DMS53 treated with DMSO at 0.1 percent for 48 hours (cell line): ENCODE results near the gene STUB1.

Source experiments
- DNase-seq: peaks from one replicate; lab custom pipeline; 2025; ENCODE audit not compliant: unreplicated experiment; lab: John Stamatoyannopoulos, UW

The STUB1 gene

DNA sequence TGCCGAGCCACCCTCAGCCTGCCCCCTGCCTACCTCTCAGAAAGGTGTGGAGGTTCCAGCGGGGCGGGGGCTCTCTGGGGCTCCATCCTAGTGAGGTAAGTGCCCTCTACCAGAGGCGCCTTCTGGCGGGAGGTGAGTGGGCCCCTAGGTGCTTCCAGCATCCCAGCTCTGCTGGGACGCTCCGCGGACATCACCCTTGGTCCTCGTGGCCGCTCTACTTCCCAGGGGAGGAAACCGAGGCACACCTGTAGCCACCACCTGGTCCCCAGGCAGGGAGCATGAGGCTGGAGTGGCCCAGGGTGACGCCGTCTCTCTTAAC is 37.2 kb upstream of the STUB1 start:
- no peak for DNase-seq

DNA sequence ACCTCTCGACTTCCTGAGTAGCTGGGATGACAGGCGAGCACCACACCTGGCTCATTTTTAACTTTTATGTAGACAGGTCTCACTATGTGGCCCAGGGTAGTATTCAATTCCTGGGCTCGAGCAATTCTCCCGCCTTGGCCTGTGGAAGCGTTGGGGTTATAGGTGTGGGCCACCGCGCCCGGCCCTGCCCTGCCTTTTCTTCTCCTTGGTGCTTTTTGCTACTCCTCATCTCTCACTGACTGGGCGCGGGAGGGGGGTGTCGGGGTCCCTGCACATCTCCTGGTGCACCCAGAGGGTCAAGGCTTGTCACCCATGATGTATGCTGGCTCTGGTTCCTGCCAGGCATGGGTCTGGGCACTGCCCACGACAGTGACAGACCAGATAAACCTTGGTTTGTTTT is 35.7 kb upstream of the STUB1 start:
- DNase-seq = no peak

DNA sequence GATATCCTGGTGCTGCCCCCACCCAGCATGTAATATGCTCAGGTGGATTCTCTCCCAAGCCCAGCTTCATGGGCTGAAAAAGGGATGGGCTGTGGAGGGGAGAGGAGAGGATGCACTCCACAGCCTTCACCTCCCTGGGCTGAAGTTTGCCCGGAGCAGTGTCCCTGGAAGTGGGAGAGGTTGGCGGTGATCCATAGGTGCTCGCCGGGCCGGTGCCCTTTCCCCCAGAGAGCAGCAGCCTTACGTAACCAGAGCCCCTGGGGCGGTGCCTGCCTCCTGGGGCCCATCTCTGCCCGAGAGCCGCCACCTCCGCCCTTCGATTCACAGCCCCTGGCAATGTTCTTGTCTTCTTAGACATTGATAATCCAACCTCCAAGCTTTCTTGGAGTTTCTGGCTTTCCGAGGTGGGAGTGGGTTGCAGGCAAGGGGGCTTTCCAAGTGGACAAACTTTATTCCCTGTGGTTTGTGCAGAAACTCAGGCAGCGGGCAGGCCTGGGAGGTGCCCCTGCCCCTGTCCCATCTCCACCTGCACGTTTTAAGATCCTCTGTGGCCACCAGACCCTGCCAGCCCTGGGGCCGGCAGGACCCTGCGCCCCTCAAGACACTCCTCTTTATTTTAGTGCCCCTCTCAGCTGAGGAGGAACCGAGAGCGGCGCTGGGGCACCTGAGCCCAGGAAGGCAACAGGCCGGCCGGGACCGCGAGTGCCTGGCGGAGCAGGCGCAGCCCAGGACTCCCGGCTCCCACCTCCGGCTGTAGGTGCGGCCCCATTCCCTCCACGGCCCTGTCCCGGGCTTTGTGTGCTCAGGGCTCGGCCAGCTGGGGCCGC is 34.1 kb upstream of the STUB1 start:
- DNase-seq = no peak

DNA sequence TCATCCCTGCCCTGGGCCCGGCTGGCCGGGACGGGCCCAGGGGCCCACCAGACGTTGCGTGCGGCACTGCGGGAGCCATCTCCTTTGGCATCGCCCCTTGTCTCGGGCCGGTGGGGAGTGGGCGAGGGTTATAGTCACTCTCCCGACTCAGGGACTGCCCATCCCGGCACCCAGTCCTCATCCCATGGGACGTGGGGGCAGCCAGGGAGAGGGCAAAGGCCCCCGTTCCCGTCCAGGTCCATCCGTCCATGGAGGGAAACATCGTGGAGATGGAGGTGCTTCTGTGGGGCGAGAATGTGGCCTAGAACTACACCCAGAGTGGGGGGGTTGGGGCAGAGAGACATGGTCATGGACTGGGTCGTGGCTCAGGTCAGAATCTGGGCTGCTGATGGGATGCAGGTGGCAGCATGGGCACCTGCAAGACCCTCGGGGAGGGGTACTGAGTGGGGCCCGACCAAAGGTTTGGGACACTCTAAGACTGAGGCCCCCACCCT is 33.5 kb upstream of the STUB1 start:
- no peak for DNase-seq

DNA sequence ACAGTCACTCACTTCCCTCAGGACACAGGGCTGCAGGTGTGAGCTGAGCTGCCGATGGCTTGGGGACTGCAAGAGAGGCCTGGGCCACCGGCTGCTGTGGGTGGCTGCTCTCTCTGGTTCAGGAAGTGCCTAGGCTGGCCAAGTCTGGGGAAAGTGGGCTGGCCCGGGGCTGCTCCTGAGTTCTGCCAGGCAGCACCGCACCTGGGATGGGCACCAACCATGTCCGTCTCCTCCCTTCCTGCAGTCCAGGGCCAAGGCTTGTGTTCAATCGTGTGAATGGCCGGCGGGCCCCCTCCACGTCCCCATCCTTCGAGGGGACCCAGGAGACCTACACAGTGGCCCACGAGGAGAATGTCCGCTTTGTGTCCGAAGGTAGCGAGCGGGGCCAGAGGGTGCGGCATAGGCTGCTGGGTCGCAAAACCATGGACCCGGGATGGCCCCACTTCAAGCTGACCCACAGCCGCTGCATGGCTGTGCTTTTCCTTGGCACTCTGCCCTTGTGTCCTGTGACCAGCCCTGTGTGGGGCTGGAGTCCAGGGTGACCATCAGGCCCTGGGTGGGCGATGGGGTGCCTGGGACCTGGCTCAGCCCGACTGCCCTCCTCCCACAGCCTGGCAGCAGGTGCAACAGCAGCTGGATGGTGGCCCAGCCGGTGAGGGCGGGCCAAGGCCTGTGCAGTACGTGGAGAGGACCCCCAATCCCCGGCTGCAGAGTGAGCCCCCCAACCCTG is 32.9 kb upstream of the STUB1 start:
- no peak for DNase-seq

DNA sequence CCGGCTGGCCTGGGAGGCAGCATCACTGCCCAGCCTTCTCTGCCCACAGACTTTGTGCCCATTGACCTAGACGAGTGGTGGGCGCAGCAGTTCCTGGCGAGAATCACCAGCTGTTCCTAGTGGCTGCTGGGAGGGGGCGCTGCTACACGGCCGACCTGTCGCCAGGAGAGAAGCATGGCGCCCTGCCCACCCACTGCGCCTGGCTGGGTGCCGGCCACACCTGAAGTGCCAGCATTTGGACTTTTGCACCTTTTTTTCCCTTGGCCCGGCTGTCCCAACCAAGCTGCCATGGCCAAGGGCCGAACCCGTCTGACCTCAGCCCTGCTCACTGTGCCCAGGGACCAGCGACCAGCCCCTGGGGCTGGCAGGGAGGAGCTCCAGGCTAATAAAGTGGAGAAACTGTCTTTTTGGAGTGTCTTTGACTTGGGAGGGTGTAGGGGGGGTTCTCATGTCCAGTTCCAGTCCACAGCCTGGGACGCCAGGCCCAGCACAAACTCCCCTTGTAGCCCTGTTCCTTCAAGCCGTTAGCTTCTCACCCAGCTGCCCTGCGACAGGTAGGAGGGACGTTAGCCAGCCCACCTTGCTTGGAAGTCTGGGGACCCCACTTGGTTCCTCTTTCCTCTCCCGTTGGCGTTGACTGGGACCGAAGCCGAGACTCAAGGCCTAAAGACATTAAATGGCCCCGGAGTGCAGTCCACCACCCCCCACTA is 32.0 kb upstream of the STUB1 start:
- no peak for DNase-seq

DNA sequence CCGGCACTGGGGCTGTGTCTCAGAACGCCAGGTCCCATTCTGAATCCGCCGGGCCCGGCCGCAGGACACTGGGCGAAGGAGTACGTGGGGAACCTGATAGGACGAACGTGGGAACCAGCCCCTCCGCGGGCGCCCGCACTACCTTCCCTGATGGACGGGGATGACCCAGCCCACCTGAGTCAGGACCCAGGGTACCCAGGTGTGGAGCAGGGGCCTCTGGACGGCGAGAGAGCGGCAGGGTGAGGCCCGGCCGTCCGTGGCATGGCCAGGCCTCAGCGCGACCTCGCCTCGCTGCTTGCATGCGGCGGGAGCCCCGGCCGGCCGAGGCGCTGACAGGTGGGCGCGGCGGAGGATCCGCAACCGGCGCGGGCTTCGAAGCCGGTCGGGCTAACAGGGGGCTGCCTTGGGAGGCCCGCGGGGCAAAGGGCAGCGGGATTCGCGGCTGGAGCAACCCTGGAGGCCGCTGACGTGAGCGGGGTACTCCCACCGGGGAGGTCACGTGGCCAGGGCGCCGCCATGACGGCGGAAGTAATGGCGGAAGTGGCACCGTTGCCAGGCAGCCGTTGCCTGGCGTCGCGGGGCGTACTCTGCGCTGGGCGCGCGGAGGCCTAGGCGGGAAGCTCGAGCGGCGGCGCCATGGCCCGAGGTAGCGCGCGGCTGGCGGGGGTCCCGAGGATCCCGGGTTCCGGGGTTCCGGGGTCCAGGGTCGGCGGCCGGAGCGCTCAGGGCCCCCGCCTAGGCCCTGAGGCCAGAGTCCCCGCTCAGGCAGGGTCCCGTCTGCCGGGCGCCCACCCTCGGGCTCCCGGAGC is 31.2 kb upstream of the STUB1 start, which contains the start of gene WDR90:
TSS of gene WDR90 (plus strand) at position 585 of the 809 bp plus-strand sequence. CDS start at position 637, 52 bp downstream.
- DNase-seq = peak; percentile 74

DNA sequence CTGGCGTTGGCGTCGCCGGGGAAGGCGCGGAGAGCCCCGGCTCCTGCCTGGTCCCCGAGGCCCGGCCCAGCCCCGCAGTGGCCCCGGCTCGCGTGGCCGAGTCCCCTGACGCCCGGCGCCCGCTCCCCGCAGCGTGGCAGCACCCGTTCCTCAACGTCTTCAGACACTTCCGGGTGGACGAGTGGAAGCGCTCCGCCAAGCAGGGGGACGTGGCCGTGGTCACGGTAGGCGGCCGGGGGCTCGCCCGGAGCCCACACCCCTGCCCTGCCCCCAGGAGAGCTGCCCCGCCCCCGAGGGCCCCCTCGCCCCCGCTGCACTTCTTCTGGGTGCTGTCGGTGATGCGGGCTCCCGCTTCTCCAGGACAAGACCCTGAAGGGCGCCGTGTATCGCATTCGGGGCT is 30.6 kb upstream of the STUB1 start:
- no peak for DNase-seq

DNA sequence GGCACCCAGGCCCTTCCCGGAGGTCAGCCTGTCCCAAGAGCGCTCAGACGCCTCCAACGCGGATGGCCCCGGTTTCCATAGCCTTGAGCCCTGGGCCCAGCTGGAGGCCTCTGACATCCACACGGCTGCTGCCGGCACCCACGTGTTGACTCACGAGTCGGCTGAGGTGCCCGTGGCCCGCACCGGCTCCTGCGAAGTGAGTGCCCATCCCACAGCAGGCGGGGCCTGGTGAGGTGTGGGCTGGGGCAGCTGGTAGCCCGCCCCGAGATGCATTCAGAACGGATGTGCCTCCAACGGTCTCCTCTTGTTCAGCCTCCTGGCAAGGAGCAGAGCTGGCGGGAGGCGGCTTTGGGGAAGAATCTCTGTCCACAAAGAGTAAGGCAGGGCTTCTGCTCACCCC is 28.4 kb upstream of the STUB1 start:
- no peak for DNase-seq

DNA sequence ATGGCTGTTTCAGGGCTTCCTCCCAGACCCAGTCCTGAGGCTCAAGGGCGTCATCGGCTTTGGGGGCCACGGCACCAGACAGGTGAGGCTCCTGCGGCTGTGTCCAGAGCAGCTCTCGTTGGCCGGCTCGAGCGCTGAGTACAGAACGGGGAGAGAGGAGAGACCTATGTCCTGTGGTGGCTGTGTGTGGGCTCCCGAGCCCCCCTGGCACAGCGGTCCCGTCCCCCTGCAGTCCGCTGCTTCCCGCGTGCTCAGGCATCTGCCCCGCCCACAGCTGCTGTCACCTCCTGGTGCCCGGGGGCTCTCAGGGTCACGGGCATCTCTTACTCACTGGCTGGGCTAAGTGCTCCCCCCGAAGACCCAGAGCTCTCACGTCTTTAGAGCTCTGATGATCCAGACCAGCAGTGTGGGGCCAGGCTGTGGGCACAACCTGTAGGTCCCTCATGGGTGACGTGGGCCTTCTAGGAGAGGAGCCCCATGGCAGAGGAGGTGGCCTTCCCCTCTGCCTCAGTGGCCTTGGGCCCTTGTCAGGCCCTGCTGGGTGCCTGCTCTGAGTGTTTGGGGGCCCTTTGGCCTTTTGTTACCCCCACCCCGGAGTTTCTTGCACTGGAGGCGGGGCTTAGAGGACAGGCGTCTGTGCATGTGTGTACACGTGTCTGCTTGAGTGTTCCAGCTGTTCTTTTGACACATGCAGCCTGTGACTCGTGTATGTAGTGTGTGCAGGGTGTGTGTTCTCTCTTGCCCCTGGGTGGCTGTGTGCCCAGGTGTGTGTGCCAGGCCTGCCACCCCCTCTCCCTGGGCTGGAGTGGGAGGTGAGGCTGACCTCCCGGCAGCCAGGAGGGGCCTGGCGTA is 27.5 kb upstream of the STUB1 start:
- no peak for DNase-seq

DNA sequence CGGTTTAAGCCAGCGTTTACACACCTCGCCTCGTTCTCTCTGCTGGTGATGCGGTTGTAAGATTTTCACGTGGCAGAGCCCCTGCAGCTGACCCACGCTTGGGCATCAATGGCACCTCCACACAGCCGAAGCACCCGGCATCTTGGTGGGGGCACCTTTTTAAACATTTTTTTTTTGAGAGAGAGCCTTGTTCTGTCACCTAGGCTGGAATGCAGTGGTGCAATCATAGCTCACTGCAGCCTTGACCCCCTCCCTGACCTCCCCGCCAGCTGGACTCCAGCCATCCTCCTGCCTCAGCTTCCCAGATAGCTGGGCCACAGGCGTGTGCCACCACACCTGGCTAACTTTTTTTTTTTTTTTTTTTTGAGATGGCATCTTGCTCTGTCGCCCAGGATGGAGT is 26.2 kb upstream of the STUB1 start:
- DNase-seq = no peak

DNA sequence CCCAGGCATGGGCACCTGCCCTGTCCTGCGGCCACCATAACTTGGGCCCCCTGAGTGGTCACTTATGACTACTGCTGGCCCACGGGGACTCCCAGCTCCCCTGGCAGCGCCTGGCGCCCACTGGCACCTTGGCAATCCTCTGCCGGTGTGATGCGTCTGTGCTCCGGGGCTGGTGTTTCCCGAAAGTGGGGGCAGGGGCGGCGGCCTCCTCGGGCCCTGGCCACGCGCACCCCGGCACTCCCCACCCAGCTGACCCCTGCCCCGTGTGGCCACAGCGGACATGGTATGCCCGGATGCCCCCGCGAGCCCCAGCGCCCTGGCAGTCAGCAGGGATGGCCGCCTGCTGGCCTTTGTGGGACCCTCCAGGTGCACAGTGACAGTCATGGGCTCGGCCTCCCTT is 22.7 kb upstream of the STUB1 start:
- no peak for DNase-seq

DNA sequence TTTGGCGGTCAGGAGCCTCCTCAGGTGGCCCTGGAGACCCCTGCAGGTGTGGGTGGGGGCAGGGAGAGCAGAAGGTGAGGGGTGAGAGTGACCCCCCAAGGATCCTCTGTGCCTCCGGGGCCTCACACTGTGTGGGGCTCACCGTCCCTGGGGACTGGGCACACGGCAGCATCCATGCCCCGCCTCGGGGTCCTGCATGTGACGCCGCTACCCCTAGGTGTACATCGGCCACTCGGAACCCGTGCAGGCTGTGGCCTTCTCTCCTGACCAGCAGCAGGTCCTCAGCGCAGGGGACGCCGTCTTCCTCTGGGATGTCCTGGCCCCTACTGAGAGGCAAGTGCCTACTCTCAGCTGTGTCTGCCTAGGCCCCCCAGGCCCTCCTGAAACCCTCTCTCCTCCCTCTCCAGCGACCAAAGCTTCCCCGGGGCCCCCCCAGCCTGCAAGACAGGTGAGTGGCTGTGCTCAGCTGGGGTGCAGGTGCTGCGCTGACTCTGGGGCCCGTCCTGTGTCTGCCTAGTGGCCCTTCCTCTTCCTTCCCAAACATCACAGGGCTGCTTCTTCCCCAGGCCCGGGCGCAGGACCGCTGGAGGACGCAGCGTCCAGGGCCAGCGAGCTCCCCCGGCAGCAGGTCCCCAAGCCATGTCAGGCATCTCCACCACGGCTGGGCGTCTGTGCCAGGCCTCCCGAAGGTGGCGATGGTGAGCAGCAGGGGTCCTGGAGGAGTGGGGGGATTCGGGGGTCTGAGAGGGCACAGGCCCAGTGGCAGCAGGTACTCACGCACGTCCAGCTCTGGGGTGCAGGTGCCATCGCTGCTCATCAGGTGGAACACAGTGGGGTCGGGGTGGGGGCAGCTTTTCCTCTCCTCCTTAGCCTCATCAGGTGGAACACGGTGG is 21.3 kb upstream of the STUB1 start:
- DNase-seq = no peak

DNA sequence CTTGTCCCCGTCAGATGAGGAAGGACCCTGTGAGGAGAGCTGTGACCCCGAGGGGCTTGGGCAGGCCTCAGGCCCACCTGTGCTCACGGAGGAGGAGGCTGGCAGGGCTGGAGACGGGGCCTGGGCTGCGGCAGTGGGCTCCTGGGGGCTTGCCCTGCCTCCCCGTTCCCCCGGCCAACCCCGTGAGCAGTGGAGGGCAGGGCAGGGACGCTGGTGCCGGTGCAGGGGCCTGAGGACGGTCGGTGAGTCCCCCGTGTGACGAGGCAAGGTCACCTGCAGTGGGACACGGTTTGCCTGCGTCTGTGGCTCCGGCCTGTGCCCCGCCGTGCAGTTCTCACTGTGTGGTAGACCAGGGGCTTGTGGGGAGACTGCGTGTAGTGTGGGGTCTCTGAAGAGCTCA is 20.6 kb upstream of the STUB1 start:
- no peak for DNase-seq

DNA sequence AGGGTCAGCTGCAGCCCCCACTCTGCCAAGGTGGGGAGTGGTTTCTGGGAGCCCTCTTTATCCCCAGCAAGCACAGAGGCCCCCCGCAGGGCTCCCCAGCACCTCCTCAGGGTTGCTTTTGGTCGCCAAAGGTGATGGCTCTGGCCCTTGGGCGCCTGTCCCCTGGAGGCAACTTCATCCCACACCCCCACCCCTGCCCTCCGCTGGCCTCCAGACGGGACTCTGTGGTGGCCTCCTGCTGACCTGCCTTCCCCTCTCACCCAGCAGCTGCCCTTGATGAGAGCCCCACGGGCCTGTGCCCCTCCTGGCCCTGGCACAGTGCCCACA is 20.1 kb upstream of the STUB1 start:
- no peak for DNase-seq

DNA sequence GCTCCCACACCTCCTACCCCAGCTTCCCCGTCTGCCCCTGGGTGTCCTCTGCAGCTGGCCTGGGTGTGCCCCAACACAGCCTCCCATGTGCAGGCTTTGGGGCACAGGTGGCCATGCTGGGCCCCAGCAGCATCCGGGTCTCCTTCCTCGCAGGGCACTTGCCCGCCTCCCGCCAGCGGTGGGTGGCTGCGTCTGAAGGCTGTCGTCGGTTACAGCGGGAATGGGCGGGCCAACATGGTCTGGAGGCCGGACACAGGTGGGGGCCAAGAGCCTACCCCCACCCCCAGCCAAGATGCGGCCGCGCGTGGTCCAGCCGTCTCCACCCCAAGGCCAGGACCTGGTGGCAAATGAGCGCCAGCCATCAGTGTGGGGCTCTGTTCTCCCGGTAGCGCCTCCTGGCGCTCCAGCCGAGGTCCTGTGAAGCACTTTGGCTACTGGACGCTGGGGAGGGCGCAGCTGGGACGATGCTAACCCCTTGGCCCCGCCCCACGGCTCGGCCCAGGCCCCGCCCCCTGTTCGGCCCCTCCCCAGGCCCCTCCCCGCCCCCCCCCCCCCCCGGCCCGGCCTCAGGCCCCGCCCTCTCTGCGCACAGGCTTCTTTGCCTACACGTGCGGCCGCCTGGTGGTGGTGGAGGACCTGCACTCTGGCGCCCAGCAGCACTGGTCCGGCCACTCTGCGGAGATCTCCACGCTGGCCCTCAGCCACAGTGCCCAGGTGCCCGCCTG is 19.6 kb upstream of the STUB1 start:
- DNase-seq = peak; percentile 72

DNA sequence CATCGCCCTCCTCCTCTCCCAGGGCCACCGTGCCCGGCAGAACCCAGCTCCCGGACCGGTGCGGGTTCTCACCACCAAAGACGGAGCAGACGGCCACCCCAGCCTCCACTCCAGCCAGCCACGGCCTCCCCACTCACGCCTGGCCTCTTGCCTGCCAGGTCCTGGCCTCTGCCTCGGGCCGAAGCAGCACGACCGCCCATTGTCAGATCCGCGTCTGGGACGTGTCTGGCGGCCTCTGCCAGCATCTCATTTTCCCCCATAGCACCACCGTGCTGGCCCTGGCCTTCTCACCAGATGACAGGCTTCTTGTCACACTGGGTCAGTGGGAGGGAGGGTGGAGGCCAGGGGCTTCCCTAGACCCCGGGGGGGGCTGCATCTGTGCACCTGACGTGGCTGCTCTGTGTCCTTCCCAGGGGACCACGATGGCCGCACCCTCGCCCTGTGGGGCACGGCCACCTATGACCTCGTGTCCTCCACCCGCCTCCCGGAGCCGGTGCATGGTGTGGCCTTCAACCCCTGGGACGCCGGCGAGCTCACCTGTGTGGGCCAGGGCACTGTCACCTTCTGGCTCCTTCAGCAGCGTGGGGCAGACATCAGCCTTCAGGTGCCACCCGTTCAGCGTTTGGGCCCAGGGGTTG is 18.9 kb upstream of the STUB1 start:
- DNase-seq = no peak

DNA sequence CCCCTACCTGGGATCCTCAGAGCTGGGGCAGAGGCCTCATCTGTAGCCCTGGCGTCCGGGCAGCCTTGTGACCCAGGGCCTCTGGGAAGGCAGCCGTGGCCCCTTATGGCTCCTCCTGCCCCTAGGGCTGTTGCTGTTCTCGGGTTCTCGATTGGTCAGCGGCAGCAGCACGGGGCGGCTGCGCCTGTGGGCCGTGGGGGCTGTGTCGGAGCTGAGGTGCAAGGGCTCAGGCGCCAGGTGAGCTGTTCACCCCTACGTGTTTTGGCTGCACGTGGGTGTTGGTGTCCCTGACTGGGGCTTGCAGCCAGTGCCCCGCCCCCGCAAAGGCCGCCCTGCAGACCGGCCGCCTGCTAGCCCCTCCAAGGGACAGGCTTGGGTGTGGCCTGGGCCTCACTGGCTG is 18.1 kb upstream of the STUB1 start:
- DNase-seq = no peak
